GM18519 (cell line): ENCODE results near the gene ANOS1.

ENCODE experiments used
- ATAC-seq: cut with Tn5 transposase; IDR thresholded peaks from one replicate; pipeline ENCODE4 v1.9.1; 2021; ENCODE audit warnings: mild to moderate bottlenecking, moderate library complexity; ENCODE audit not compliant: unreplicated experiment, low FRiP score

Gene ANOS1

DNA sequence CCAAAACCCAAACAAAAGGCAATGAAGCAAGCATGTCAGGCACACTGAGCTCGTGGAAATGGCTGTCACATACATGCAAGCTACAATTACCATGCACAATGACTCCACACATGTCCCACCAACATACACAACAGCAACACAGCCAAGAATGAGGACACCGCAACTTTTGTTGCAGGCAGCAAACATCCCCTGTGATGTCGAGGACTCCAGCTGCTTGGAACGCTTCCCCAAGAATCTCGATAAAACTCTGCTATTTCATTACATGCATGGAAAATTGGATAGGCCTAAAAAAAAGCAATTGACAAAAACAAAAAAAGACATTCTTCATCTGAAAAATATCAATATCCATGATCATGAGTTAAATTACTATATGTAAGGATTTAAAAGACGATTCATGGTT, 11.8 kb downstream of the ANOS1 start:
- no peak for ATAC-seq

- no peak for ATAC-seq
Measured at GRCh38 chrX:8717354-8717753, 14.6 kb downstream of the ANOS1 start.

- ATAC-seq, result no peak
Measured at GRCh38 chrX:8714164-8714563, 17.8 kb downstream of the ANOS1 start.

DNA sequence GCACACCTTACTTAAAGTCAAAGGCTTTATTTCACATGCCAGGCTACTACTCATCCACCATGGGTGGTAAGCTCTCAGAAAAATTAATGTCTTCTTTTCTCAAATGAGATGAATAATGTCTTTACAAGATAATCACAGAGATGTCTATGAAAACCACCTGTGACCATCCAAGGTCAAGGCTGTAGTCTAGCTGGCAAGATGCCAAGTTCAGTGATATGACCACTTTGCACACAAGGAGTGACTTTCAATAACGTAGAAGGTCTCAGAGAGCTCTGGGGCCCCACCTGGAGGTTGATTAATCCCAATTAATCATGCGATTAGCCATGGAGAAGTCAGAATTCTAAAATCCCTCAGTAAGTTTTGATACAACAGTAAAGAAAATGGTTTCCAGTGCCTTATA, 20.5 kb downstream of the ANOS1 start:
- no peak for ATAC-seq

GRCh38 chrX:8704184-8704583, 27.8 kb downstream of the ANOS1 start:
- no peak for ATAC-seq

GRCh38 chrX:8692871-8693270, 39.1 kb downstream of the ANOS1 start:
- no peak for ATAC-seq

- ATAC-seq, result no peak
Measured at GRCh38 chrX:8689473-8689872, 42.5 kb downstream of the ANOS1 start.

- no peak for ATAC-seq
Measured at GRCh38 chrX:8688776-8689175, 43.2 kb downstream of the ANOS1 start.

DNA sequence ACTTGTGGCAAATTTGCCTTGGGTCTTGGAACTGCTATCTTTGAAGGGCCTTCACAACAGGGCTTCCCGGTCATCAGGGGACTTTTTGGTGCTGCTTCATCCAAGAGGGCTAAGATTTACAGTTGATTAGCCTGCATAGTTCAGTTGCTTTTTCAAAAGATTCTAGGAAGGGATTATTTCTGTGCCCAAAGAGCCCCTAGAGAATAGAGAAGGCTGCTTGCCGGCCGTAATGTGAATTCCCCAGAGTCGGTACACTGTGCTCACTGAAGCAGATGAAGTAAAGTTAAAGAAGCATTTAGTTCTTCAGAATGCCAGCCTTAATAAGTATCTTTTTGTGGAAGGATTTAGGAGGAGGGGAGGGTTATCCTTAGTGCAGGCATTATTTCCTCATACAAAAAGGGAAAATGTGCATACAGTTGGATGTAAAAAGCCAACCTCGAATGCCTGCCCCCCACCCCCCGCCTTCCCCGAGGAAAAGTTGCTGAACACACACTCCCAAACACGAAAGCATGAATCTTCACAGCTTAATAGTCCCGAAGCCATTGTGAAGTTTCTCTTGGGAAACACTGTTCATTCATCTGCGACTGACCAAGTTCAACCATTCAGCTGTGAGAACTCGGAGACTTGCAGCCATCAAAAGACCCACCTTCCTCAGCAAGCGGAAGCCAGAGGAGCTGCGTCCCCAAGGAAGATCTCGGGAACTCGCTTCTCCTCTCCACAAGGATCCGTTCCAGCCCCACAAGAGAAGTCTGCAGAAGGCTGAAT, 47.6 kb downstream of the ANOS1 start:
- ATAC-seq, result no peak

DNA sequence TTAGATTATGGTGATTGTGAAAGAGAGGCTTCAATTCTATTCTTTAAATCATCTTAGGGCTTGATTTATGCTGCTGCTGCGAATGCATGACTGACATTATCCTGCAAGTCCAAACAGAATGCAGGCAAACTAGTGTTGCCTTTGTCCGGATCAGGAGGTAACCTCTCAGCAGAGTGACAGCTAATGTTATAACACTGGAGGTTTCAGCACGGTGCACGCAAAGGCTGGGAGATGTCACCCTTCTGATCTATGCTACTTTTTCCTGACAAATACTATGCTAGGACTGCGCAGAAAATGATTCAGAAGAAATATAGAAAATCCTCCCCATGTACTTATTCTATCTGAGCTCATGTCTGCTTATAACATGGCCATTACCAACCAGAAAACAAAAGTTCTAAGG, 48.2 kb downstream of the ANOS1 start:
- ATAC-seq, result no peak

- ATAC-seq, result no peak
Measured at GRCh38 chrX:8679550-8679949, 52.4 kb downstream of the ANOS1 start.

DNA sequence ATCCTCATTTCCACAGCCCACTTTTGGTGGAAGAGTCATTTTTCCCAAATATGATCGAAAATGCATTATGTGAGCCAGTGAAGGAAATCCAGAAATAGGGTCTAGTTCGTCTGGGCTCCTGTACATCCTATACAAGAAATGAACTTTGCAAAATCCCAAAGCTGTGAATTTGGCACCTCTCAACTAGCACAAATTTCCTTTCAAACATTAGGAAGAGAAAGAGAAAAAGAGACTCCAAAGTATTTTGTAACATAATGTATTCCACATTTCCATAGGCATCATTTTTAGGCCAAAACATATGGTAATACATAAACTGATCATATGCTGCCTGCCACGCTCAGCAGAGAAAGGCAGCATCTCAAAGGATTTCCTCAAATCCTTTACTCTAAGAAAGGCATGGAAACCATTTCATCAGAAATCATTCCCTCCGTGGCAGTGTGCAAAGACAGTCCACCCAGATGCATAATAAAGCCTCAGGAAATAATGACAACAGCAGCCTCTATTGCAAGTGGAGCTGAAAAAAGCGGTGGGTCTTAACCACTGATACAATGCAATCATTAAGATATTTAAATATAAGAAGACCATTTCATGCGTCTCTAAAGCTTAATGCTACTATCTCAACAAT, 56.8 kb downstream of the ANOS1 start:
- no peak for ATAC-seq

DNA sequence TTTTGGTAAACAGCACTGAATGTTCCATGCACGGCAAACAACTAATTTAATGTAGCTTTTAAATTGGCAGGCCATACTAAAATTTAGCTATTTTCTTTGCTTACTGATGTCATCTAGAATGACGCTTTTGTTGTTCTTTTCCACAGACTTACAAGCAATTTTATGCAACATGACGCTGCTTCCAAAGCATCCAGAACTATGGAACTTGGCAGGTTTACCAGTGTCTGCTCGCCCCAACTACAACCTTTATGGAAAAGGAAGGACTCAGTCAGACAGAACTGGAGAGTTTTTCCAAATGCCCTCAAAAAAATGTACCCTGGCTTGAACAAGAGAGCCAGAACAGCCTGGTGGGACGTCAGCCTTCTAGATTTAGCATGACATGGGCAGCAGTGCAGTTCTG, 58.7 kb downstream of the ANOS1 start:
- ATAC-seq, result no peak

GRCh38 chrX:8672176-8672575, 59.8 kb downstream of the ANOS1 start:
- no peak for ATAC-seq

- no peak for ATAC-seq
Measured at GRCh38 chrX:8668813-8669212, 63.1 kb downstream of the ANOS1 start.

DNA sequence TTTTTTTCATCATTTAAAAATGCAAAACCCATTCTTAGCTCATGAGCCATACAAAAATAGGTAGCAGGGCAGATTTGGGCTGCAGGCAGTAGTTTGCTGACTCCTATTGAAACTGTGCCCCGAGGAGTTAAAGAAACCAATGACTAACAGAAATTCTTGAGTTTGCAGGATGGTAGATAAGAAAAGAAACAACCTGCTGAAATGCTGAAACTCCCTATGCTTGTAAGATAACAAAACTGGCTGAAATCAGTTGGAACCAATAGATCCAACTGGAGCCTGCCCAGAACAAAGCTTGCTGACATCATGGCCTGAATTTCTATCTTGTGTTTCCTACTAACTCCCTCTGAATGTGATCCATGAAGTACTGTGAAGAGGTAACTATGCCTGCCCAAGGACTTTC, 68.6 kb downstream of the ANOS1 start:
- no peak for ATAC-seq

DNA sequence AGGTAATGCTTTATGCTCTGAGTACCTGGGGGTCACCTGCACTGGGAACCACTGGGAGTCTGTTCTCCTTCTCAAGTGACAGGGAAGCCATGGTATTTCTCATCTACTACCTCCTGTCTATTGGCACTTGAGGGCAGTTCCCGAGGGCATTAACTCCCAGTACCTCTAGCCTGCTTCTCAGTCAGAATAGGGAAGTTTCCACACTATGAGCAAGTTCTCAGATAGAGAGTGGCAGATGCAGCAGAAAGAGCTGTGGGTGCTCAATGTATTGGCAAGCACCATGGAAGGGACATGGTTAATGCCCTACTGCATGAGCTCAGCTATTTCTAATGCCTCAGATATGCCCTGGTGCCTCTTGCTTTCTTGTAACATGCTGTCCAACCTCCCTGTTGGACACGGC, 74.1 kb downstream of the ANOS1 start:
- ATAC-seq, result no peak

GRCh38 chrX:8653956-8654355, 78.0 kb downstream of the ANOS1 start:
- no peak for ATAC-seq

DNA sequence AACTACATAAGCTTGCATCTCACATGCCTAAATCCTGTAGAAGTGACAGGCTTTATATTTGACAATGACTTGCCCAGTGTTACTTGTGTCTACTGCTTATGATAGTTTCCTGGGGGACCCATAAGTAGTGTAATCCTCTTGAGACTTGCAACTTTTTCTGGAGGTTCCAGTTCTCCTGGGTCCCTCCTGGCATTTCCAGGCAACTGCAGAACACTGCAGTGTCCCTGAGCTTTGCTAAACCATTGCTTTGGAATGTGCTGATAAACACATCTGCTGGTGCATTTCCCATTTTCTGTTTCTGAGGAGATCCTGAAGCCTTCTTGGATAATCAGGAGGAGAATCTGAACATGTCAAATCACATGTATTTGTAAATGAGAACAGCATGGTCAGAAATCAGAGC, 82.0 kb downstream of the ANOS1 start:
- ATAC-seq, result no peak

DNA sequence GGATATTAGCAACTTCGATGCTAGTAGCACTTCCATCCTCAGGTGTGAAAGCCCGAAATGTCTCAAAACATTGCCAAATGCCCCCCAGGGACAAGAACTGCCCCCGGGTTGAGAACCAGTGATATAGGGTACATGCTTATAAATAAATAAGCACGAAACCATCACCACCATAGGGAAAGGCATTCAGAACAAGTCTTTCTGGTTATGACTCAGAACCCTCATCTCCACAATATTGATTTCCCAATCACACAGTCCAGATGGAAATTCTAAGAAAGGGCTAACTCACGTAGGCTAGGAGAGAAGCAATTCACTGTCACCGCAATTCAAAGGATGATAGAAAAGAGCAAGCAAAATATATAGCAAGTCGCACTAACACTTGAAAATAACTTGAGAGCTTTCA, 84.8 kb downstream of the ANOS1 start:
- ATAC-seq, result no peak

GRCh38 chrX:8639949-8640475, 91.9 kb downstream of the ANOS1 start:
- ATAC-seq, result no peak

DNA sequence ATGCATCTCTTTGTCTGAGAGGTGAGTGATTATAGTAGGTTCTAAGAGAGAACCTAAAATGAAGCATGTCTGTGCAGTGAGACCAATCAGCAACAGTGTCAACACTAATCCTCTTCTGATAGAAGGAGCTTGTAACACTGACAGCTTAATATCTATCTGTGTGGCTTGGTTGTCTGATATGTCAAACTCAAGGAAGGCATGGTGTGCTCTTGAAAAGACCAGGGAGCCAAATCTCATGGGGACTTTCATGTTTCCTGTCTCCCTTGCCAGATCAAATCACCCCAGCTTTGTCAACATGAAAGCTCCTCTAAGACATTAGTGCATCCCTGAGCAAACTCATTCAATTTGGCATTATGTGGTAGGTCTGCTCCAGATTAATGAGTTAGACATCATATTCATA, 95.4 kb downstream of the ANOS1 start:
- no peak for ATAC-seq
